ENCODE measurements around the gene GPSM1. TPM values are rescaled to one million over a fixed set of nuclear protein-coding genes. Genes with fewer than 3 reads are reported as not detected.

The GPSM1 gene
- total and polyA plus RNA-seq, 9 of the 15 experiments (the other 6 are each of a cell fraction or from before 2014, with no cell fraction given): 0.04 to 14.2 (median 3.1) TPM

- H2AFZ ChIP-seq (ENCODE audit: low read depth, low read length): no peak overlapping the region
- ChIA-PET CTCF (ENCODE audit: low intra/inter-chr PET ratio) (no interaction called here), POLR2A (interaction anchor here (0.6 to 1.6 kb wide), 4 partner anchors 11 to 405 kb away, joined by 3 to 5 read pairs (median 3); no protein-coding TSS in a partner anchor)
- H3K4me3 ChIP-seq: no peak overlapping the region
- no peak overlapping the region for H3K4me2 ChIP-seq (ENCODE audit: insufficient read depth, low read length)
- no peak for TF ChIP-seq ZFP1 (CRISPR knock-in tag; IDR thresholded peaks at IDR 0.05)
- no peak for TF ChIP-seq E2F5 (CRISPR knock-in tag; IDR thresholded peaks at IDR 0.05)
- TF ChIP-seq ZNF232 (CRISPR knock-in tag; IDR thresholded peaks at IDR 0.05): no peak
- TF ChIP-seq ZNF696 (CRISPR knock-in tag; conservative IDR thresholded peaks at IDR 0.05): no peak
- no peak for TF ChIP-seq CBX8 (IDR thresholded peaks at IDR 0.05; ENCODE audit: borderline replicate concordance, extremely low read depth, low read depth, low read length, poor library complexity, severe bottlenecking)
- TF ChIP-seq TAF9B (IDR thresholded peaks at IDR 0.05; ENCODE audit: partially characterized antibody): no peak
- TF ChIP-seq MEIS2 (IDR thresholded peaks at IDR 0.05; ENCODE audit: partially characterized antibody): no peak
- H3K27ac ChIP-seq (ENCODE audit: extremely low read depth, low read depth, low read length): no peak overlapping the region
- DNase-seq (ENCODE audit: extremely low read depth in 1 of 4, low spot score in 3 of 4) (no peak), ATAC-seq (no peak), FAIRE-seq (no peak)
- no peaks in the 10 kb centered on the region for H3K9me1 ChIP-seq (ENCODE audit: control insufficient read depth, insufficient read depth, low read length)
- peaks cover 4 to 85% of the 10 kb centered on the region in 2 experiments for H3K4me1 ChIP-seq (replicated peaks in 1 of 2; ENCODE audit: control insufficient read depth in 2 of 2, insufficient read depth in 2 of 2, low read length in 2 of 2)
- peak overlapping the region in 1 of 2 experiments; percentile 88; a peak in 2 of 4 replicates for H3K9ac ChIP-seq (ENCODE audit: insufficient read depth in 1 of 2, low read depth in 2 of 2, low read length in 2 of 2)
- peaks cover 15% of the 10 kb centered on the region for H3K79me2 ChIP-seq (ENCODE audit: control insufficient read depth, insufficient read depth, low read length)
- intact Hi-C loops (cut with micrococcal nuclease) (no loop called here), in situ Hi-C loops (cut with MboI) (loop anchor here (25.0 kb wide), 1 partner anchor 311 kb away; no protein-coding TSS in a partner anchor)
- no peaks in the 10 kb centered on the region for H3K9me3 ChIP-seq (replicated peaks; ENCODE audit: control insufficient read depth, insufficient read depth, low read depth, low read length)
- BruUV-seq (replicated peaks): no TSS peak
- 57% methylated on average over 22 of the region's 28 CpGs for WGBS (ENCODE audit: insufficient coverage, low coverage, missing lambda C conversion rate)
- peaks cover 19 to 33% of the 10 kb centered on the region in 2 experiments; a peak in 4 of 5 replicates for H3K27me3 ChIP-seq (ENCODE audit: control insufficient read depth in 2 of 2, insufficient read depth in 2 of 2, low read length in 2 of 2)
- H3K36me3 ChIP-seq (ENCODE audit: control insufficient read depth, insufficient read depth, low read length): no peaks in the 10 kb centered on the region
- H4K20me1 ChIP-seq (replicated peaks; ENCODE audit: control insufficient read depth, insufficient read depth, low read length): no peaks in the 10 kb centered on the region; the same call in none of the 2 replicates
Observed at GRCh38 chr9:136326061-136326760, 1.1 kb upstream of the GPSM1 start.

Measured in K562 (cell line).